ENCODE data around the gene LRRC37A. TPM values are rescaled to one million over a fixed set of nuclear protein-coding genes. Genes with fewer than 3 reads are reported as not detected.
A peak's percentile ranks its signal among the peaks of the same experiment; 100 is the strongest.
"Not testable (repeated sequence)": the region's sequence is repeated elsewhere in the genome, so short reads cannot be mapped to it uniquely, and the experiment has no call there.

The LRRC37A gene
- total RNA-seq, 1 experiment from 2014 or later, result 2.9 TPM

- BruUV-seq (replicated peaks), result not testable (repeated sequence)
Measured at GRCh38 chr17:46286764-46287221, 8.1 kb upstream of the LRRC37A start.

GRCh38 chr17:46287587-46287986 is 7.3 kb upstream of the LRRC37A start:
- DNase-seq; H3K27me3 Mint-ChIP-seq (ENCODE audit: insufficient read depth, unreplicated experiment); H3K27me3 ChIP-seq (replicated peaks; ENCODE audit: control insufficient read depth, insufficient read depth, low read length); POLR2A ChIA-PET; H3K36me3 ChIP-seq (ENCODE audit: control insufficient read depth, insufficient read depth, low read length); CTCF ChIA-PET; H3K4me1 ChIP-seq; BruUV-seq (replicated peaks); H3K27ac Mint-ChIP-seq (ENCODE audit: unreplicated experiment); H3K36me3 Mint-ChIP-seq (ENCODE audit: insufficient read depth, unreplicated experiment); H3K4me3 Mint-ChIP-seq (ENCODE audit: unreplicated experiment); H3K4me3 ChIP-seq (ENCODE audit: low read depth, low read length); H3K9me3 ChIP-seq; H3K9me3 Mint-ChIP-seq (ENCODE audit: unreplicated experiment): not testable (repeated sequence)
- H3K4me1 Mint-ChIP-seq (ENCODE audit: low read depth, unreplicated experiment), result peaks cover 13% of the 10 kb centered on the region
- intact Hi-C loops (cut with micrococcal nuclease; ENCODE audit: unreplicated experiment), result loop anchor here (10.0 kb wide), 1 partner anchor 93 kb away; the partner anchor contains the start of gene KANSL1

More at GRCh38 chr17:46286764-46287221, 8.1 kb upstream of the LRRC37A start:
- H3K36me3 Mint-ChIP-seq (ENCODE audit: insufficient read depth, unreplicated experiment); H3K27me3 ChIP-seq (replicated peaks; ENCODE audit: control insufficient read depth, insufficient read depth, low read length); POLR2A ChIA-PET; H3K4me3 ChIP-seq (ENCODE audit: low read depth, low read length); H3K4me1 ChIP-seq; H3K27me3 Mint-ChIP-seq (ENCODE audit: insufficient read depth, unreplicated experiment); H3K36me3 ChIP-seq (ENCODE audit: control insufficient read depth, insufficient read depth, low read length); H3K9me3 ChIP-seq; H3K9me3 Mint-ChIP-seq (ENCODE audit: unreplicated experiment): not testable (repeated sequence)
- CTCF ChIA-PET, result interaction anchor here (0.6 to 0.7 kb wide), 3 partner anchors 16 to 506 kb away, joined by 5 to 7 read pairs (median 5); no protein-coding TSS in a partner anchor
- DNase-seq, result peak; percentile 61 to 80
- Mint-ChIP-seq H3K4me1 (ENCODE audit: low read depth, unreplicated experiment) (peaks cover 13% of the 10 kb centered on the region), H3K27ac (ENCODE audit: unreplicated experiment) (peak overlapping the region; percentile 83), H3K4me3 (ENCODE audit: unreplicated experiment) (peak overlapping the region; percentile 50)
- intact Hi-C loops (cut with micrococcal nuclease; ENCODE audit: unreplicated experiment), result loop anchor here (10.0 kb wide), 1 partner anchor 92 kb away; the partner anchor contains the start of gene KANSL1
- TF ChIP-seq CTCF (IDR thresholded peaks at IDR 0.05; ENCODE audit: insufficient read depth in 1 of 2, low read depth in 1 of 2, low read length in 1 of 2, severe bottlenecking in 1 of 2, unreplicated experiment in 1 of 2), result peak; percentile 66 to 91

- H3K36me3 Mint-ChIP-seq (ENCODE audit: insufficient read depth, unreplicated experiment); CTCF ChIA-PET; BruUV-seq (replicated peaks); H3K27ac Mint-ChIP-seq (ENCODE audit: unreplicated experiment); H3K4me3 ChIP-seq (ENCODE audit: low read depth, low read length); H3K36me3 ChIP-seq (ENCODE audit: control insufficient read depth, insufficient read depth, low read length); H3K27me3 Mint-ChIP-seq (ENCODE audit: insufficient read depth, unreplicated experiment); H3K9me3 Mint-ChIP-seq (ENCODE audit: unreplicated experiment); H3K4me1 ChIP-seq; intact Hi-C loops (cut with micrococcal nuclease; ENCODE audit: unreplicated experiment); POLR2A ChIA-PET; DNase-seq; H3K27me3 ChIP-seq (replicated peaks; ENCODE audit: control insufficient read depth, insufficient read depth, low read length); H3K9me3 ChIP-seq; H3K4me3 Mint-ChIP-seq (ENCODE audit: unreplicated experiment): not testable (repeated sequence)
- H3K4me1 Mint-ChIP-seq (ENCODE audit: low read depth, unreplicated experiment), result peaks cover 13% of the 10 kb centered on the region
Measured at GRCh38 chr17:46290906-46291546, 3.9 kb upstream of the LRRC37A start.

- not testable (repeated sequence) for H3K27ac Mint-ChIP-seq (ENCODE audit: unreplicated experiment); DNase-seq; BruUV-seq (replicated peaks)
Measured at GRCh38 chr17:46291618-46292017, 3.3 kb upstream of the LRRC37A start.

GRCh38 chr17:46341220-46341619 is 46.3 kb downstream of the LRRC37A start:
- H3K36me3 ChIP-seq (ENCODE audit: control insufficient read depth, insufficient read depth, low read length); H3K27me3 Mint-ChIP-seq (ENCODE audit: insufficient read depth, unreplicated experiment); intact Hi-C loops (cut with micrococcal nuclease; ENCODE audit: unreplicated experiment); H3K9me3 ChIP-seq; H3K27ac Mint-ChIP-seq (ENCODE audit: unreplicated experiment); DNase-seq; H3K4me3 ChIP-seq (ENCODE audit: low read depth, low read length); BruUV-seq (replicated peaks); H3K4me1 ChIP-seq; POLR2A ChIA-PET; H3K27me3 ChIP-seq (replicated peaks; ENCODE audit: control insufficient read depth, insufficient read depth, low read length); CTCF ChIA-PET; H3K36me3 Mint-ChIP-seq (ENCODE audit: insufficient read depth, unreplicated experiment); H3K9me3 Mint-ChIP-seq (ENCODE audit: unreplicated experiment); H3K4me1 Mint-ChIP-seq (ENCODE audit: low read depth, unreplicated experiment); H3K4me3 Mint-ChIP-seq (ENCODE audit: unreplicated experiment): not testable (repeated sequence)

More at GRCh38 chr17:46291618-46292017, 3.3 kb upstream of the LRRC37A start:
- intact Hi-C loops (cut with micrococcal nuclease; ENCODE audit: unreplicated experiment); H3K36me3 Mint-ChIP-seq (ENCODE audit: insufficient read depth, unreplicated experiment); H3K4me1 ChIP-seq; H3K27me3 ChIP-seq (replicated peaks; ENCODE audit: control insufficient read depth, insufficient read depth, low read length); H3K4me3 Mint-ChIP-seq (ENCODE audit: unreplicated experiment); H3K4me3 ChIP-seq (ENCODE audit: low read depth, low read length); CTCF ChIA-PET; H3K9me3 ChIP-seq; H3K9me3 Mint-ChIP-seq (ENCODE audit: unreplicated experiment); H3K27me3 Mint-ChIP-seq (ENCODE audit: insufficient read depth, unreplicated experiment); POLR2A ChIA-PET; H3K36me3 ChIP-seq (ENCODE audit: control insufficient read depth, insufficient read depth, low read length): not testable (repeated sequence)
- peaks cover 12% of the 10 kb centered on the region for H3K4me1 Mint-ChIP-seq (ENCODE audit: low read depth, unreplicated experiment)

GRCh38 chr17:46342131-46342530 is 47.2 kb downstream of the LRRC37A start:
- CTCF ChIA-PET; DNase-seq; H3K27me3 Mint-ChIP-seq (ENCODE audit: insufficient read depth, unreplicated experiment); BruUV-seq (replicated peaks); intact Hi-C loops (cut with micrococcal nuclease; ENCODE audit: unreplicated experiment); H3K36me3 ChIP-seq (ENCODE audit: control insufficient read depth, insufficient read depth, low read length); H3K9me3 Mint-ChIP-seq (ENCODE audit: unreplicated experiment); POLR2A ChIA-PET; H3K27me3 ChIP-seq (replicated peaks; ENCODE audit: control insufficient read depth, insufficient read depth, low read length); H3K36me3 Mint-ChIP-seq (ENCODE audit: insufficient read depth, unreplicated experiment); H3K4me3 ChIP-seq (ENCODE audit: low read depth, low read length); H3K4me1 ChIP-seq; H3K4me1 Mint-ChIP-seq (ENCODE audit: low read depth, unreplicated experiment); H3K4me3 Mint-ChIP-seq (ENCODE audit: unreplicated experiment); H3K27ac Mint-ChIP-seq (ENCODE audit: unreplicated experiment); H3K9me3 ChIP-seq: not testable (repeated sequence)
